B cell (primary cell): Measurements from ENCODE around the gene SEMA4C.

Experiments used
- EZH2 ChIP-seq: IDR thresholded peaks from 2 replicates; pipeline ENCODE4 v1.6.1; 2012; ENCODE audit warnings: borderline replicate concordance, low read depth, mild to moderate bottlenecking, moderate library complexity, low read length; ENCODE audit not compliant: insufficient read depth, poor library complexity, severe bottlenecking
- TF ChIP-seq, protein P1 (sequence below): fragments of 200-600 bp; IDR thresholded peaks from one replicate; pipeline ENCODE4 v1.8.0; 2022; ENCODE audit warnings: antibody characterized with exemption, mild to moderate bottlenecking

DNA sequence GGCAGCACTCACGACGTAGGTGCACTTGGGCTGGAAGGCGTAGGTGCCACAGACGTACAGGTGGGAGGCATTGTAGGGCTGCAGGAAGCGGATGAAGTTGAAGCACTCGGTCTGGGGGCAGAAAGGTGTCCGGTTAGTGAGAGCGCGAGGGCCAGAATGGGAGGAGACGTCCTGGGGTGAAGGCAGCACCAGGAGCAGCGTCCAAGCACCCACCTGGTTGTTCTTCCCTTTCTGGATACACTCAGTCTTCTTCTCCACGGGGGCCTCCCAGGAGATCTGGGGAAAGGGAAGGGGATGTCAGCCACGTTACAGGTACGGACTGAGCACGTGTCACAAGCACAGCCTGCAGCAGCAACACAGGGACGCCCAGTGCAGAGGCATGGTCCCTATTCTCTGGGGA lies 4.2 kb downstream of the SEMA4C start:
- no peak for TF ChIP-seq EZH2
- TF ChIP-seq, protein P1, sequence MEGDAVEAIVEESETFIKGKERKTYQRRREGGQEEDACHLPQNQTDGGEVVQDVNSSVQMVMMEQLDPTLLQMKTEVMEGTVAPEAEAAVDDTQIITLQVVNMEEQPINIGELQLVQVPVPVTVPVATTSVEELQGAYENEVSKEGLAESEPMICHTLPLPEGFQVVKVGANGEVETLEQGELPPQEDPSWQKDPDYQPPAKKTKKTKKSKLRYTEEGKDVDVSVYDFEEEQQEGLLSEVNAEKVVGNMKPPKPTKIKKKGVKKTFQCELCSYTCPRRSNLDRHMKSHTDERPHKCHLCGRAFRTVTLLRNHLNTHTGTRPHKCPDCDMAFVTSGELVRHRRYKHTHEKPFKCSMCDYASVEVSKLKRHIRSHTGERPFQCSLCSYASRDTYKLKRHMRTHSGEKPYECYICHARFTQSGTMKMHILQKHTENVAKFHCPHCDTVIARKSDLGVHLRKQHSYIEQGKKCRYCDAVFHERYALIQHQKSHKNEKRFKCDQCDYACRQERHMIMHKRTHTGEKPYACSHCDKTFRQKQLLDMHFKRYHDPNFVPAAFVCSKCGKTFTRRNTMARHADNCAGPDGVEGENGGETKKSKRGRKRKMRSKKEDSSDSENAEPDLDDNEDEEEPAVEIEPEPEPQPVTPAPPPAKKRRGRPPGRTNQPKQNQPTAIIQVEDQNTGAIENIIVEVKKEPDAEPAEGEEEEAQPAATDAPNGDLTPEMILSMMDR = no peak
